ENCODE measurements around the gene SKAP1. TPM values are rescaled to one million over a fixed set of nuclear protein-coding genes. Genes with fewer than 3 reads are reported as not detected.

The SKAP1 gene
- not detected for total RNA-seq (ENCODE audit: unreplicated experiment)
- long read RNA-seq = 0 reads

DNA sequence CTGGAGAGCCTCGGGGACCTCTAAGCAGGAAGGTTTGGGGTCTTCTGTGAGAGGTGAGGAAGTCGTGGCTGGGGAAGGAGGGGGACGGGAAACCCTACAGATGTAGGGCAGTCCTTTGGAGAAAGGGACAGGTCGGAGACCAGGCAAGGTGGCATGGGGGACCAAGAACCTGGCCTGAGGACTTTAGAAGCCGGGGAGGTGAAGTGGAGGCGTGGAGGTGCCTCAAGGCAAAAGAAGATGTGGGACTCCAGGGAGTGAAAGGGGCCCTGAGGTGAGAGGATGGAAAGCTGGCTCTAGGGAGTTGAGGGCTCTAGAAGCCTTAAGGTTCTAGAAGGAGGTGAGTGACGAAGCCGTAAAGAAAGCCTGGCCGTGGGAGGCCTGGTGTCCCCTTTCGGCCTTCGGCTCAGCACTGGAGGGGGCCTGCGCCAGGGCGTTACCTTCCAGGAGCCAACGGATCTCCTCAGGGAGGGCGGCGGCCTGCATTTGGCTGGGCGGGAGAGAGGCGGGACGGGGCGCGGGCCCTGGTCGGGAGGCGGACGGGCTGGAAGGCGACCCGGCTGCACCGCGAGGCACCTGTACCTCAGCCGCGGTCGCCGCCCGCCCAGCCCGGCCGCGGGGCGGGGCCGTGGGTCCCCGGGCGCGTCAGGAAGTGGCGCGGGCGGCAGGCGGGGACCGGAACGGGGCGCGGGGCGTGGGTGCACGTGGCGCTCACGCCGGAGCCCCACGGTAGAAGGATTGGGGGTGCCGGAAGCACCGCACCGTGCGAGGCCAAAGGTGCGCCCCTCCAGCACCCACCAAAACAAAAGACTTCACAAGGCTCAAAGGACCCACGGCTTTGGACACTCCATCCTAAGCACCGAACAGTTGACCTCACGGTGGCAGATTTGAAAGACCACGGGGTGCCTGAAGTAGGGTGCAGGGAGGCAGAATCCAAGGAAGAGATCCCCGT, at the start of gene SKAP1:
Gene SKAP1, minus strand, starts transcription at position 577 of the 949 bp plus-strand sequence.
- Mint-ChIP-seq H3K4me3 (ENCODE audit: unreplicated experiment) (peak within 1 kb of the TSS; percentile 77), H3K9me3 (ENCODE audit: unreplicated experiment) (peaks cover 4% of the 10 kb centered on the region), H3K4me1 (ENCODE audit: low read depth, unreplicated experiment) (peaks cover 9% of the 10 kb centered on the region), H3K27ac (ENCODE audit: unreplicated experiment) (no peak within 1 kb of the TSS), H3K36me3 (ENCODE audit: unreplicated experiment) (peaks cover 9% of the 10 kb centered on the region), H3K27me3 (ENCODE audit: unreplicated experiment) (peaks cover 10% of the 10 kb centered on the region)
- TF ChIP-seq, protein P1, sequence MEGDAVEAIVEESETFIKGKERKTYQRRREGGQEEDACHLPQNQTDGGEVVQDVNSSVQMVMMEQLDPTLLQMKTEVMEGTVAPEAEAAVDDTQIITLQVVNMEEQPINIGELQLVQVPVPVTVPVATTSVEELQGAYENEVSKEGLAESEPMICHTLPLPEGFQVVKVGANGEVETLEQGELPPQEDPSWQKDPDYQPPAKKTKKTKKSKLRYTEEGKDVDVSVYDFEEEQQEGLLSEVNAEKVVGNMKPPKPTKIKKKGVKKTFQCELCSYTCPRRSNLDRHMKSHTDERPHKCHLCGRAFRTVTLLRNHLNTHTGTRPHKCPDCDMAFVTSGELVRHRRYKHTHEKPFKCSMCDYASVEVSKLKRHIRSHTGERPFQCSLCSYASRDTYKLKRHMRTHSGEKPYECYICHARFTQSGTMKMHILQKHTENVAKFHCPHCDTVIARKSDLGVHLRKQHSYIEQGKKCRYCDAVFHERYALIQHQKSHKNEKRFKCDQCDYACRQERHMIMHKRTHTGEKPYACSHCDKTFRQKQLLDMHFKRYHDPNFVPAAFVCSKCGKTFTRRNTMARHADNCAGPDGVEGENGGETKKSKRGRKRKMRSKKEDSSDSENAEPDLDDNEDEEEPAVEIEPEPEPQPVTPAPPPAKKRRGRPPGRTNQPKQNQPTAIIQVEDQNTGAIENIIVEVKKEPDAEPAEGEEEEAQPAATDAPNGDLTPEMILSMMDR (IDR thresholded peaks at IDR 0.05; ENCODE audit: partially characterized antibody, unreplicated experiment) = no peak
- no peak for DNase-seq

DNA sequence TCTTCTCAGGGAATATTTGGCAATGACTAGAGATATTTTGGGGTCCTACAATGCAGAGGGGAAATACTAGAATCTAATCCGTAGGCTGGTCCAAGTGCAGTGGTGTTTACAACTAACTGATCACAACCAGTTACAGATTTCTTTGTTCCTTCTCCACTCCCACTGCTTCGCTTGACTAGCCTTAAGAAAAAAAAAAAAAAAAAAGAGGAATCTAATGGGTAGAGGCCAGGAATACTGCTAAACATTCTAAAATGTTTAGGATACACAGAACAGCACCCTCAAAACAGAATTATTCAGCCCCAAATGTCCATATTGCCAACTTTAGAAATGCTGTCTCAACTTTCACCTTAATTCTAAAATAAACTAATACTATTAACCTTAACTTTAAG, 49.0 kb upstream of the SKAP1 start:
- Mint-ChIP-seq H3K4me1 (ENCODE audit: low read depth, unreplicated experiment) (peaks cover 4% of the 10 kb centered on the region), H3K27ac (ENCODE audit: unreplicated experiment) (no peak overlapping the region), H3K9me3 (ENCODE audit: unreplicated experiment) (no peaks in the 10 kb centered on the region), H3K4me3 (ENCODE audit: unreplicated experiment) (no peak overlapping the region), H3K27me3 (ENCODE audit: unreplicated experiment) (no peaks in the 10 kb centered on the region), H3K36me3 (ENCODE audit: unreplicated experiment) (no peaks in the 10 kb centered on the region)
- no peak for DNase-seq
- TF ChIP-seq, protein P1 (IDR thresholded peaks at IDR 0.05; ENCODE audit: partially characterized antibody, unreplicated experiment) = no peak

DNA sequence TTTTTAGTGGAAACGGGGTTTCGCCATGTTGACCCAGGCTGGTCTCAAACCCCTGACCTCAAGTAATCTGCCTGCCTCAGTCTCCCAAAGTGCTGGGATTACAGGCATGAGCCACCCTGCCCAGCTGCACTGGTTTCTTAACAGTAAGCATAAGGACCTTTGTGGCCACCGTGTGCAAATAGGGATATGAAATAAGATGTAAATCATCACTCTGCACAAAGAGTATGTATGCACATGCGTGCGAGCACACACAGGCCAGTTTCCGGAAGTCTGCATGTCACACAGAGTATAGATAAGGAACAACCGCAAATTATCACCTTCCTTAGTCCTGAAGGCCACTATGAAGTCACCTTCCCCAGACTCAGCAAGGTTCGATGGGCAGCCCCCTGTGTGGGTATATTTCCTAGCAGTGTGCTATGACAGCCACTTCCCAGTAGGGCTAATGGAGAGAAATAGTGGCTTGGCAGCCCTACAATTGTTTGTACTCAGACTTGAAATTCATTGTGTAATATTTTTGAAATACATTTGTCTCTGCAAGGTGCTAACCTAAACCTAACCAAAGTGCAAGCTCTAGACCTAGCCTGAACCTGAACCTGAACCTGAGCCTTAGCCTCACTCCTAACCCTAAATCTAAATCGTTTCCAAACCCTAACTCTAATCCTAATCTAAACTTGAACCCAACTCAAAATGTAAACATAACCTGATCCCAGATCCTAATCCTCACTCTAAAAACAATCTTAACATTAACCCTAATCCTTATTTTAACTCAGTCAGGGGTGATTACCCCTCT, 48.4 kb upstream of the SKAP1 start:
- no peaks in the 10 kb centered on the region for H3K9me3 Mint-ChIP-seq (ENCODE audit: unreplicated experiment)
- no peaks in the 10 kb centered on the region for H3K36me3 Mint-ChIP-seq (ENCODE audit: unreplicated experiment)
- TF ChIP-seq, protein P1 (IDR thresholded peaks at IDR 0.05; ENCODE audit: partially characterized antibody, unreplicated experiment) = no peak
- no peak overlapping the region for H3K27ac Mint-ChIP-seq (ENCODE audit: unreplicated experiment)
- peaks cover 4% of the 10 kb centered on the region for H3K4me1 Mint-ChIP-seq (ENCODE audit: low read depth, unreplicated experiment)
- no peak overlapping the region for H3K4me3 Mint-ChIP-seq (ENCODE audit: unreplicated experiment)
- no peak for DNase-seq
- no peaks in the 10 kb centered on the region for H3K27me3 Mint-ChIP-seq (ENCODE audit: unreplicated experiment)

DNA sequence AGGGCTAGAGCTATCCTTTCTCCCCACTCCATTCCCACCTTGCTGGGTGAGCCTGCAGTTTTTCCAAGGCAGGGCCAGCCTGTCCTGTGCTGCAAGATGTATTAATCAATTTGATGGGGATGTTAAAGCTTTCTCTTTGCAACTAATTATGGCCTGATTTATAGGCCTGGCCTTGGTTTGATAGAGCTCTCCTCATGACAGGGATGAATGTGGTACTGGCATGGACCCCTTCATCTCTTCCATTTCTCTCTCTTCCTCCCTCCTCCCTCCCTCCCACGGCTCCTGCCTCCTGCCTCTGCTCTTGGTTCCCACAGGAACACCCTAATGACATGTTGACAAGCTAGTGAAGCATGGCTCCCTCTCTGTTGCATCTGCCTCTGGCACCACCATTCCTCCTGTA, 47.2 kb upstream of the SKAP1 start:
- Mint-ChIP-seq H3K27me3 (ENCODE audit: unreplicated experiment) (peaks cover 4% of the 10 kb centered on the region), H3K4me1 (ENCODE audit: low read depth, unreplicated experiment) (peaks cover 4% of the 10 kb centered on the region), H3K27ac (ENCODE audit: unreplicated experiment) (no peak overlapping the region), H3K36me3 (ENCODE audit: unreplicated experiment) (no peaks in the 10 kb centered on the region), H3K9me3 (ENCODE audit: unreplicated experiment) (no peaks in the 10 kb centered on the region), H3K4me3 (ENCODE audit: unreplicated experiment) (no peak overlapping the region)
- DNase-seq = no peak
- TF ChIP-seq, protein P1 (IDR thresholded peaks at IDR 0.05; ENCODE audit: partially characterized antibody, unreplicated experiment) = no peak
